Activated B cell treated with CpG ODN at 0.5 μM for 24 hours (primary cell): ENCODE measurements around the gene CD28. TPM values are rescaled to one million over a fixed set of nuclear protein-coding genes. Genes with fewer than 3 reads are reported as not detected.

Source experiments
- ATAC-seq: fragments of 200-7000 bp; cut with Tn5 transposase; one replicate; pipeline ENCODE4 v1.10.0; 2021; ENCODE audit warnings: low read depth, mild to moderate bottlenecking, moderate library complexity
- CTCF ChIA-PET: fragments of 350-600 bp; sonication (Branson Sonifier 250); formaldehyde crosslinking; loops from one replicate; lab custom pipeline; 2021; ENCODE audit warnings: antibody characterized with exemption; lab: Charles Lee
- POLR2A ChIA-PET: fragments of 350-600 bp; sonication (Branson Sonifier 250); formaldehyde crosslinking; loops from one replicate; lab custom pipeline; 2021; ENCODE audit warnings: antibody characterized with exemption; lab: Charles Lee
- DNase-seq: peaks from one replicate; pipeline ENCODE4 v3.0.0; 2022
- H3K27ac Mint-ChIP-seq: one replicate; pipeline ENCODE4 v1.8.0; 2020; ENCODE audit warnings: mixed read lengths
- H3K27me3 Mint-ChIP-seq: one replicate; pipeline ENCODE4 v1.8.0; 2021; ENCODE audit warnings: mixed read lengths
- H3K36me3 Mint-ChIP-seq: one replicate; pipeline ENCODE4 v1.8.0; 2021; ENCODE audit warnings: low read depth, mixed read lengths
- H3K4me1 Mint-ChIP-seq: one replicate; pipeline ENCODE4 v1.8.0; 2021; ENCODE audit warnings: mixed read lengths
- H3K4me3 Mint-ChIP-seq: one replicate; pipeline ENCODE4 v1.8.0; 2020; ENCODE audit warnings: mild to moderate bottlenecking, mixed read lengths
- H3K9me3 Mint-ChIP-seq: one replicate; pipeline ENCODE4 v1.8.0; 2020; ENCODE audit warnings: mixed read lengths
- intact Hi-C: fragments of 100-400 bp; cut with micrococcal nuclease; formaldehyde crosslinking; loops from one replicate; pipeline ENCODE4 v1.15.1; 2024
- total RNA-seq: library from RNA; stranded (reverse); gene quantifications from 2 replicates; pipeline ENCODE4 v1.2.3, GENCODE V29; 2022
- TF ChIP-seq, protein P1 (sequence below): fragments of 200-600 bp; IDR thresholded peaks from one replicate; pipeline ENCODE4 v1.8.0; 2022; ENCODE audit warnings: antibody characterized with exemption, mild to moderate bottlenecking

The CD28 gene
- total RNA-seq, 1 donor from 2014 or later, result not detected

DNA sequence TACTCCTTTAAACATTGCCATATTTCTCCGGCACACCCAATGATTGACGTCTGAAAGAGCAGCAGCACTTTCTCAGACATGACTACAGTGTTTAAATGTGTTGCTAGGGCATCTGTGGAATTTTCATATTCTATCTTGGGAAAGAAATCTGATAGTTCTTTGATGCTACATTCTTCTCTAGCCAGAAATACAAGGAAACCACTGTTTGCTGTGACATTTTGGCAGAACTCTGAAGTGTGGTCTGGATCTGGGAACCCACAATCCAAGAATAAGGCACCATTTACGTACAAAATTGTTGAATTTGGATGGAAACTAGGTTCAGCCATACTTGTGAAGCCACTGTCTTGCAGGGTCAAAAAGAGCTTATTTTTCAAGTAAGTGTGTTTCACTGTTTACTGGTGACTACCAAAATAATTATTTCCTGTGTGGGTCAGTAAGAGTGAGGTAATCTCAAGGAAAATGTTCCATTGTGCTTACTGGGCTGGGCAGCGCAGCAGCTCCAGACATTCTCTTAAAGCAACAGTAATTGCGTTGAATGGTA is 21.3 kb upstream of the CD28 start:
- intact Hi-C loops, result no loop called here
- DNase-seq (no peak), ATAC-seq (no peak)
- Mint-ChIP-seq H3K4me3 (no peak overlapping the region), H3K27ac (no peak overlapping the region), H3K27me3 (peaks cover 60% of the 10 kb centered on the region), H3K4me1 (peaks cover 22% of the 10 kb centered on the region), H3K9me3 (peaks cover 2% of the 10 kb centered on the region), H3K36me3 (no peaks in the 10 kb centered on the region)
- ChIA-PET CTCF (no interaction called here), POLR2A (no interaction called here)
- TF ChIP-seq, protein P1, sequence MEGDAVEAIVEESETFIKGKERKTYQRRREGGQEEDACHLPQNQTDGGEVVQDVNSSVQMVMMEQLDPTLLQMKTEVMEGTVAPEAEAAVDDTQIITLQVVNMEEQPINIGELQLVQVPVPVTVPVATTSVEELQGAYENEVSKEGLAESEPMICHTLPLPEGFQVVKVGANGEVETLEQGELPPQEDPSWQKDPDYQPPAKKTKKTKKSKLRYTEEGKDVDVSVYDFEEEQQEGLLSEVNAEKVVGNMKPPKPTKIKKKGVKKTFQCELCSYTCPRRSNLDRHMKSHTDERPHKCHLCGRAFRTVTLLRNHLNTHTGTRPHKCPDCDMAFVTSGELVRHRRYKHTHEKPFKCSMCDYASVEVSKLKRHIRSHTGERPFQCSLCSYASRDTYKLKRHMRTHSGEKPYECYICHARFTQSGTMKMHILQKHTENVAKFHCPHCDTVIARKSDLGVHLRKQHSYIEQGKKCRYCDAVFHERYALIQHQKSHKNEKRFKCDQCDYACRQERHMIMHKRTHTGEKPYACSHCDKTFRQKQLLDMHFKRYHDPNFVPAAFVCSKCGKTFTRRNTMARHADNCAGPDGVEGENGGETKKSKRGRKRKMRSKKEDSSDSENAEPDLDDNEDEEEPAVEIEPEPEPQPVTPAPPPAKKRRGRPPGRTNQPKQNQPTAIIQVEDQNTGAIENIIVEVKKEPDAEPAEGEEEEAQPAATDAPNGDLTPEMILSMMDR, result no peak

DNA sequence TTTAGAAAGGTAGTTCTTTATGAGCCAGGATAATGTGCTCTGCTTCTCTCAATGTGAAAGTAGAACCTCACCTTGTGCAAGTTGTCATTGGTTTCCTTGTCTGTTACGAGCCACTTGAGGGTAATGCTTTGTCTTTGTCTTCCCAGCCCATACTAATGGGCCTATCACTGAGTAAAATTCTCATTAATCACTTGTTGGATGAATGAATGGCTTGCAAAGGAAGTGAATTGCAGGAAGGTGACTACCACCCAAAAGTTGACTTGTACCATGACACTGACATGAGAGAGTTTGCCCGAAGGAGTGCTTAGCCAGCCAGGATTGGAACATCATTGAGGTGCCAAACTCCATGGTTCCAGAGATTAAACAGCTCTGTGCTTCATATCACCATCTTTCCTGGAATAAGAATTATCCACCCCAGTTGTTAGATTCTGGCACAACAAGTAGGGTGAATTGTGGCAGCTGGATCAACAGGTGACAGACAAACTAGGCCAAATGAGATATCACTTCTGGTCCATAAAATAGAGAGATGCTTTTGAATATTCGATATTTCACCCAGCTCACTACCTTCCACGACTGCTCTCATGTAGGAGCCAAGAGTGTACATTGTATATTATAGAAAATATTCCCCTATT is 20.5 kb upstream of the CD28 start:
- TF ChIP-seq, protein P1, result no peak
- Mint-ChIP-seq H3K4me1 (peaks cover 22% of the 10 kb centered on the region), H3K27me3 (peaks cover 61% of the 10 kb centered on the region), H3K9me3 (peaks cover 2% of the 10 kb centered on the region), H3K27ac (no peak overlapping the region), H3K36me3 (no peaks in the 10 kb centered on the region), H3K4me3 (no peak overlapping the region)
- intact Hi-C loops, result no loop called here
- CTCF ChIA-PET, result no interaction called here
- POLR2A ChIA-PET, result no interaction called here
- no peak for DNase-seq
- ATAC-seq, result no peak

GRCh38 chr2:203687165-203687564 is 19.3 kb upstream of the CD28 start:
- H3K36me3 Mint-ChIP-seq, result no peaks in the 10 kb centered on the region
- ChIA-PET CTCF (no interaction called here), POLR2A (no interaction called here)
- ATAC-seq, result no peak
- DNase-seq, result no peak
- H3K4me1 Mint-ChIP-seq, result peaks cover 22% of the 10 kb centered on the region
- intact Hi-C loops, result no loop called here
- no peak overlapping the region for H3K4me3 Mint-ChIP-seq
- peaks cover 2% of the 10 kb centered on the region for H3K9me3 Mint-ChIP-seq
- no peak overlapping the region for H3K27ac Mint-ChIP-seq
- TF ChIP-seq, protein P1, result no peak
- H3K27me3 Mint-ChIP-seq, result peaks cover 60% of the 10 kb centered on the region

DNA sequence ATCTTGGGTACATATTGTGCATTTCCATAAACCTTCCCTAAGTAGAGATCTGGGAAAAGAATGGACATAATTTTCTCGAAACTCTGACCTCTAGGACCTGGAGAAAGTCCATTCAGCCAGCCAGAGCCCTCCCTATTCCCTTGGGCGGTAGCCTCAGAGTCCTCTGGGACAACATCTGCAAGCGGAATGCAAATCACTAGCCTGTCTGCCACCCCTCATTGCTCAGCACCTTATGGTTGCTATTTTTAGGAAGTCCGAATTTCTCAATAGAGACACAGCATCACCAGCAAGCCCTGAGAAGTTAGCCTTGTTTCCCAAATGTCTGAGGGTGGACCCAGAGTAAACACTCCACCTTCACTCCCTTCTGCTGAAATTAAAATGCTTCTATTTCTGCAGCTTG is 17.6 kb upstream of the CD28 start:
- Mint-ChIP-seq H3K4me3 (peak overlapping the region; percentile 13), H3K27me3 (peaks cover 55% of the 10 kb centered on the region), H3K4me1 (peaks cover 22% of the 10 kb centered on the region), H3K36me3 (no peaks in the 10 kb centered on the region), H3K27ac (no peak overlapping the region), H3K9me3 (peaks cover 2% of the 10 kb centered on the region)
- CTCF ChIA-PET, result no interaction called here
- TF ChIP-seq, protein P1, result no peak
- POLR2A ChIA-PET, result no interaction called here
- peak; percentile 18 for DNase-seq
- ATAC-seq, result peak; percentile 80
- intact Hi-C loops, result loop anchor here (1.0 kb wide), 1 partner anchor 18 kb away; the partner anchor contains the start of gene CD28

GRCh38 chr2:203689426-203690116 is 16.9 kb upstream of the CD28 start:
- ChIA-PET CTCF (no interaction called here), POLR2A (no interaction called here)
- TF ChIP-seq, protein P1, result no peak
- Mint-ChIP-seq H3K27me3 (peaks cover 56% of the 10 kb centered on the region), H3K36me3 (no peaks in the 10 kb centered on the region), H3K9me3 (peaks cover 2% of the 10 kb centered on the region), H3K4me3 (no peak overlapping the region), H3K4me1 (peaks cover 20% of the 10 kb centered on the region), H3K27ac (no peak overlapping the region)
- ATAC-seq (no peak), DNase-seq (no peak)
- intact Hi-C loops, result loop anchor here (1.0 kb wide), 1 partner anchor 17 kb away; the partner anchor contains the start of gene CD28
